GM12878 (cell line): Measurements from ENCODE around the gene GPR151.

ENCODE experiments used
- ATF7 ChIP-seq: fragments of 450-650 bp; IDR thresholded peaks from 2 replicates; pipeline ENCODE4 v1.6.1; 2016; ENCODE audit warnings: low read depth, mild to moderate bottlenecking
- CBX3 ChIP-seq: fragments of 200-600 bp; sonication (generic); IDR thresholded peaks from 2 replicates; pipeline ENCODE4 v1.6.1; 2016; ENCODE audit warnings: low read depth, borderline replicate concordance
- CEBPB ChIP-seq, 2 experiments: fragments of 150-350 bp in 1 of 2; IDR thresholded peaks; 2 replicates each; pipeline ENCODE4 v1.6.1; 2012 to 2014; ENCODE audit warnings: low read depth in 2 of 2, low read length in 2 of 2, borderline replicate concordance in 1 of 2, inconsistent platforms in 1 of 2
- NFYB ChIP-seq: IDR thresholded peaks from 2 replicates; pipeline ENCODE4 v1.6.1; 2011; ENCODE audit warnings: low read depth, mild to moderate bottlenecking, low read length, improper control_type of control experiment, moderate library complexity; ENCODE audit not compliant: insufficient read depth
- YY1 ChIP-seq: IDR thresholded peaks from 2 replicates; pipeline ENCODE4 v1.6.1; 2011; ENCODE audit warnings: low read depth, mild to moderate bottlenecking, low read length
- TF ChIP-seq, protein P1 (sequence below), 3 experiments: IDR thresholded peaks in 2 of 3; conservative IDR thresholded peaks in 1 of 3; 2 replicates each; pipeline ENCODE4 v1.5.1; 2011; ENCODE audit warnings: low read depth in 3 of 3, low read length in 3 of 3, mild to moderate bottlenecking in 3 of 3, control low read depth in 2 of 3, moderate library complexity in 2 of 3, inconsistent platforms in 1 of 3, mixed read lengths in 1 of 3; ENCODE audit not compliant: control insufficient read depth in 2 of 3, insufficient read depth in 1 of 3; ENCODE audit errors: extremely low read depth in 1 of 3
- TF ChIP-seq, protein P2 (sequence below): IDR thresholded peaks from 2 replicates; pipeline ENCODE4 v1.6.1; 2012; ENCODE audit warnings: mild to moderate bottlenecking, low read depth, low read length

DNA sequence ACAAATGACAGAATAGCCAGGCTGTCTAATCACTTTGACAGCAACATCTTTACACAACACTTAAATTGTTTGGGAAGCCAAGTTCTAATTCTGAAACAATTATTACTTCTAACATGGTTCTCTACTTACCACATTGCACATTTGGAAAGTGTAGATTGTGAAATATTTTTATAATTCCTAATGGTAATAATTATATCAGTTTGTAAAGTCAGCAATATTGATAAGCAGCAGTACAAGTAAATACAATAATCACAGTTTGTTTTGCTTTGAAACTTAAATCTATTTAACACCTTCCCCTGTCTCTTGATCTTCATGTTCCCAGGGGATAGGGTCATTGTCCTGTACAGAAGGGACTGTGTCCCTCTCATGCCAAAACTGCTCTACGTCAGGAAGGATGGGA lies 1.4 kb downstream of the GPR151 start:
- TF ChIP-seq YY1 (no peak), ATF7 (no peak), CEBPB (IDR thresholded peaks at IDR 0.05; ENCODE audit: borderline replicate concordance in 1 of 2, low read depth in 2 of 2, low read length in 2 of 2) (no peak), CBX3 (no peak), NFYB (no peak)
- TF ChIP-seq, protein P1, sequence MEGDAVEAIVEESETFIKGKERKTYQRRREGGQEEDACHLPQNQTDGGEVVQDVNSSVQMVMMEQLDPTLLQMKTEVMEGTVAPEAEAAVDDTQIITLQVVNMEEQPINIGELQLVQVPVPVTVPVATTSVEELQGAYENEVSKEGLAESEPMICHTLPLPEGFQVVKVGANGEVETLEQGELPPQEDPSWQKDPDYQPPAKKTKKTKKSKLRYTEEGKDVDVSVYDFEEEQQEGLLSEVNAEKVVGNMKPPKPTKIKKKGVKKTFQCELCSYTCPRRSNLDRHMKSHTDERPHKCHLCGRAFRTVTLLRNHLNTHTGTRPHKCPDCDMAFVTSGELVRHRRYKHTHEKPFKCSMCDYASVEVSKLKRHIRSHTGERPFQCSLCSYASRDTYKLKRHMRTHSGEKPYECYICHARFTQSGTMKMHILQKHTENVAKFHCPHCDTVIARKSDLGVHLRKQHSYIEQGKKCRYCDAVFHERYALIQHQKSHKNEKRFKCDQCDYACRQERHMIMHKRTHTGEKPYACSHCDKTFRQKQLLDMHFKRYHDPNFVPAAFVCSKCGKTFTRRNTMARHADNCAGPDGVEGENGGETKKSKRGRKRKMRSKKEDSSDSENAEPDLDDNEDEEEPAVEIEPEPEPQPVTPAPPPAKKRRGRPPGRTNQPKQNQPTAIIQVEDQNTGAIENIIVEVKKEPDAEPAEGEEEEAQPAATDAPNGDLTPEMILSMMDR (IDR thresholded peaks at IDR 0.05 in 2 of 3, conservative IDR thresholded peaks at IDR 0.05 in 1 of 3; ENCODE audit: control insufficient read depth in 2 of 3, extremely low read depth in 1 of 3, insufficient read depth in 1 of 3, low read depth in 3 of 3, low read length in 3 of 3) = no peak
- TF ChIP-seq, protein P2, sequence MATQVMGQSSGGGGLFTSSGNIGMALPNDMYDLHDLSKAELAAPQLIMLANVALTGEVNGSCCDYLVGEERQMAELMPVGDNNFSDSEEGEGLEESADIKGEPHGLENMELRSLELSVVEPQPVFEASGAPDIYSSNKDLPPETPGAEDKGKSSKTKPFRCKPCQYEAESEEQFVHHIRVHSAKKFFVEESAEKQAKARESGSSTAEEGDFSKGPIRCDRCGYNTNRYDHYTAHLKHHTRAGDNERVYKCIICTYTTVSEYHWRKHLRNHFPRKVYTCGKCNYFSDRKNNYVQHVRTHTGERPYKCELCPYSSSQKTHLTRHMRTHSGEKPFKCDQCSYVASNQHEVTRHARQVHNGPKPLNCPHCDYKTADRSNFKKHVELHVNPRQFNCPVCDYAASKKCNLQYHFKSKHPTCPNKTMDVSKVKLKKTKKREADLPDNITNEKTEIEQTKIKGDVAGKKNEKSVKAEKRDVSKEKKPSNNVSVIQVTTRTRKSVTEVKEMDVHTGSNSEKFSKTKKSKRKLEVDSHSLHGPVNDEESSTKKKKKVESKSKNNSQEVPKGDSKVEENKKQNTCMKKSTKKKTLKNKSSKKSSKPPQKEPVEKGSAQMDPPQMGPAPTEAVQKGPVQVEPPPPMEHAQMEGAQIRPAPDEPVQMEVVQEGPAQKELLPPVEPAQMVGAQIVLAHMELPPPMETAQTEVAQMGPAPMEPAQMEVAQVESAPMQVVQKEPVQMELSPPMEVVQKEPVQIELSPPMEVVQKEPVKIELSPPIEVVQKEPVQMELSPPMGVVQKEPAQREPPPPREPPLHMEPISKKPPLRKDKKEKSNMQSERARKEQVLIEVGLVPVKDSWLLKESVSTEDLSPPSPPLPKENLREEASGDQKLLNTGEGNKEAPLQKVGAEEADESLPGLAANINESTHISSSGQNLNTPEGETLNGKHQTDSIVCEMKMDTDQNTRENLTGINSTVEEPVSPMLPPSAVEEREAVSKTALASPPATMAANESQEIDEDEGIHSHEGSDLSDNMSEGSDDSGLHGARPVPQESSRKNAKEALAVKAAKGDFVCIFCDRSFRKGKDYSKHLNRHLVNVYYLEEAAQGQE = no peak
